AG09319 (cell line): ENCODE data around the gene SBF2.
"Not testable (repeated sequence)": the region's sequence is repeated elsewhere in the genome, so short reads cannot be mapped to it uniquely, and the experiment has no call there.

Experiments
- DNase-seq: peaks from one replicate; pipeline ENCODE4 v3.0.0-alpha.2; 2010; ENCODE audit warnings: low read depth; ENCODE audit errors: extremely low read depth
- CTCF ChIP-seq: IDR thresholded peaks from 2 replicates; pipeline ENCODE4 v1.5.1; 2011; ENCODE audit warnings: low read depth, mild to moderate bottlenecking, inconsistent platforms, low read length, moderate library complexity

Gene SBF2

GRCh38 chr11:10097615-10098014 lies 196.4 kb downstream of the SBF2 start:
- TF ChIP-seq CTCF = no peak

GRCh38 chr11:10096987-10097386 lies 197.0 kb downstream of the SBF2 start:
- TF ChIP-seq CTCF = no peak
- no peak for DNase-seq

More at GRCh38 chr11:10097615-10098014, 196.4 kb downstream of the SBF2 start:
- no peak for DNase-seq

GRCh38 chr11:10095412-10096208 lies 198.4 kb downstream of the SBF2 start:
- DNase-seq = no peak
- TF ChIP-seq CTCF = no peak

GRCh38 chr11:10092426-10092825 lies 201.6 kb downstream of the SBF2 start:
- TF ChIP-seq CTCF = no peak
- no peak for DNase-seq

GRCh38 chr11:10091314-10092045 lies 202.5 kb downstream of the SBF2 start:
- no peak for TF ChIP-seq CTCF
- DNase-seq = no peak

- DNase-seq = not testable (repeated sequence)
Measured at GRCh38 chr11:10087923-10088225, 206.1 kb downstream of the SBF2 start.

GRCh38 chr11:10087186-10087922 lies 206.7 kb downstream of the SBF2 start:
- no peak for DNase-seq
- TF ChIP-seq CTCF = no peak
